ENCODE data around the gene TEDC2.
A peak's percentile ranks its signal among the peaks of the same experiment; 100 is the strongest.
"Not testable (repeated sequence)": the region's sequence is repeated elsewhere in the genome, so short reads cannot be mapped to it uniquely, and the experiment has no call there.

Gene TEDC2

GRCh38 chr16:2429771-2430663, 29.9 kb upstream of the TEDC2 start:
- ATAC-seq (ENCODE audit: low read depth) = peak; percentile 28
- H3K27me3 Mint-ChIP-seq = no peaks in the 10 kb centered on the region
- peak in 1 of 2 donors; percentile 26 for DNase-seq (ENCODE audit: low spot score in 2 of 2)
- H3K4me3 Mint-ChIP-seq = peak overlapping the region; percentile 93
- H3K9me3 Mint-ChIP-seq = no peaks in the 10 kb centered on the region
- H3K27ac Mint-ChIP-seq = peak overlapping the region; percentile 14
- peaks cover 6% of the 10 kb centered on the region for H3K36me3 Mint-ChIP-seq
- H3K4me1 Mint-ChIP-seq = peaks cover 14% of the 10 kb centered on the region

GRCh38 chr16:2432286-2432685, 27.6 kb upstream of the TEDC2 start:
- no peak overlapping the region for H3K27ac Mint-ChIP-seq
- H3K27me3 Mint-ChIP-seq = no peaks in the 10 kb centered on the region
- H3K4me3 Mint-ChIP-seq = no peak overlapping the region
- H3K36me3 Mint-ChIP-seq = peaks cover 8% of the 10 kb centered on the region
- H3K9me3 Mint-ChIP-seq = no peaks in the 10 kb centered on the region
- DNase-seq (ENCODE audit: low spot score in 2 of 2) (no peak), ATAC-seq (ENCODE audit: low read depth) (no peak)
- peaks cover 13% of the 10 kb centered on the region for H3K4me1 Mint-ChIP-seq

GRCh38 chr16:2432801-2433505, 27.0 kb upstream of the TEDC2 start:
- Mint-ChIP-seq H3K27ac (no peak overlapping the region), H3K36me3 (peaks cover 8% of the 10 kb centered on the region), H3K4me3 (no peak overlapping the region), H3K27me3 (no peaks in the 10 kb centered on the region), H3K4me1 (peaks cover 13% of the 10 kb centered on the region), H3K9me3 (no peaks in the 10 kb centered on the region)
- ATAC-seq (ENCODE audit: low read depth) (no peak), DNase-seq (ENCODE audit: low spot score in 2 of 2) (no peak)

GRCh38 chr16:2435236-2435635, 24.7 kb upstream of the TEDC2 start:
- H3K27me3 Mint-ChIP-seq; DNase-seq (ENCODE audit: low spot score in 2 of 2); H3K4me3 Mint-ChIP-seq; H3K9me3 Mint-ChIP-seq; H3K27ac Mint-ChIP-seq; ATAC-seq (ENCODE audit: low read depth); H3K36me3 Mint-ChIP-seq: not testable (repeated sequence)
- H3K4me1 Mint-ChIP-seq = peaks cover 14% of the 10 kb centered on the region

GRCh38 chr16:2436110-2436509, 23.8 kb upstream of the TEDC2 start:
- H3K4me3 Mint-ChIP-seq = no peak overlapping the region

GRCh38 chr16:2437032-2437790, 22.7 kb upstream of the TEDC2 start:
- Mint-ChIP-seq H3K4me1 (peaks cover 16% of the 10 kb centered on the region), H3K36me3 (peaks cover 8% of the 10 kb centered on the region), H3K27me3 (no peaks in the 10 kb centered on the region), H3K4me3 (no peak overlapping the region), H3K27ac (peak overlapping the region; percentile 41), H3K9me3 (no peaks in the 10 kb centered on the region)
- ATAC-seq (ENCODE audit: low read depth) (no peak), DNase-seq (ENCODE audit: low spot score in 2 of 2) (no peak)

More at GRCh38 chr16:2436110-2436509, 23.8 kb upstream of the TEDC2 start:
- no peaks in the 10 kb centered on the region for H3K9me3 Mint-ChIP-seq
- no peaks in the 10 kb centered on the region for H3K27me3 Mint-ChIP-seq
- no peak overlapping the region for H3K27ac Mint-ChIP-seq
- H3K36me3 Mint-ChIP-seq = peaks cover 8% of the 10 kb centered on the region
- ATAC-seq (ENCODE audit: low read depth) (no peak), DNase-seq (ENCODE audit: low spot score in 2 of 2) (no peak)
- H3K4me1 Mint-ChIP-seq = peaks cover 16% of the 10 kb centered on the region

- Mint-ChIP-seq H3K4me3 (no peak overlapping the region), H3K36me3 (peaks cover 6% of the 10 kb centered on the region), H3K27ac (peak overlapping the region; percentile 30), H3K27me3 (no peaks in the 10 kb centered on the region), H3K9me3 (no peaks in the 10 kb centered on the region), H3K4me1 (peaks cover 13% of the 10 kb centered on the region)
- ATAC-seq (ENCODE audit: low read depth) = no peak
- DNase-seq (ENCODE audit: low spot score in 2 of 2) = no peak
These were observed 21.8 kb upstream of the TEDC2 start for GRCh38 chr16:2438121-2438520.

GRCh38 chr16:2439598-2439997, 20.3 kb upstream of the TEDC2 start:
- peaks cover 13% of the 10 kb centered on the region for H3K4me1 Mint-ChIP-seq
- DNase-seq (ENCODE audit: low spot score in 2 of 2) (no peak), ATAC-seq (ENCODE audit: low read depth) (no peak)
- H3K27me3 Mint-ChIP-seq = no peaks in the 10 kb centered on the region
- H3K9me3 Mint-ChIP-seq = no peaks in the 10 kb centered on the region
- H3K4me3 Mint-ChIP-seq = peak overlapping the region; percentile 24
- peak overlapping the region; percentile 89 for H3K27ac Mint-ChIP-seq
- peaks cover 2% of the 10 kb centered on the region for H3K36me3 Mint-ChIP-seq

- H3K27ac Mint-ChIP-seq; DNase-seq (ENCODE audit: low spot score in 2 of 2); H3K4me3 Mint-ChIP-seq; ATAC-seq (ENCODE audit: low read depth); H3K36me3 Mint-ChIP-seq; H3K9me3 Mint-ChIP-seq; H3K27me3 Mint-ChIP-seq: not testable (repeated sequence)
- H3K4me1 Mint-ChIP-seq = peaks cover 13% of the 10 kb centered on the region
These were observed 18.6 kb upstream of the TEDC2 start for GRCh38 chr16:2441143-2441804.

- no peak overlapping the region for H3K4me3 Mint-ChIP-seq
- H3K27ac Mint-ChIP-seq = no peak overlapping the region
- peaks cover 13% of the 10 kb centered on the region for H3K4me1 Mint-ChIP-seq
- no peak for ATAC-seq (ENCODE audit: low read depth)
- H3K27me3 Mint-ChIP-seq = no peaks in the 10 kb centered on the region
- peaks cover 6% of the 10 kb centered on the region for H3K36me3 Mint-ChIP-seq
- no peaks in the 10 kb centered on the region for H3K9me3 Mint-ChIP-seq
- DNase-seq (ENCODE audit: low spot score in 2 of 2) = no peak
These were observed 16.4 kb upstream of the TEDC2 start for GRCh38 chr16:2443555-2443954.

- Mint-ChIP-seq H3K27me3 (no peaks in the 10 kb centered on the region), H3K9me3 (no peaks in the 10 kb centered on the region), H3K27ac (no peak overlapping the region), H3K4me1 (no peaks in the 10 kb centered on the region), H3K4me3 (no peak overlapping the region), H3K36me3 (peaks cover 10% of the 10 kb centered on the region)
- DNase-seq (ENCODE audit: low spot score in 2 of 2) = no peak
- no peak for ATAC-seq (ENCODE audit: low read depth)
These were observed 11.9 kb upstream of the TEDC2 start for GRCh38 chr16:2447920-2448583.

- Mint-ChIP-seq H3K36me3 (peaks cover 15% of the 10 kb centered on the region), H3K27ac (no peak overlapping the region), H3K4me1 (no peaks in the 10 kb centered on the region), H3K4me3 (no peak overlapping the region), H3K9me3 (no peaks in the 10 kb centered on the region), H3K27me3 (no peaks in the 10 kb centered on the region)
- ATAC-seq (ENCODE audit: low read depth) (no peak), DNase-seq (ENCODE audit: low spot score in 2 of 2) (no peak)
These were observed 10.8 kb upstream of the TEDC2 start for GRCh38 chr16:2449118-2449517.

GRCh38 chr16:2450535-2450934, 9.4 kb upstream of the TEDC2 start:
- ATAC-seq (ENCODE audit: low read depth) (no peak), DNase-seq (ENCODE audit: low spot score in 2 of 2) (no peak)
- no peaks in the 10 kb centered on the region for H3K4me1 Mint-ChIP-seq
- H3K36me3 Mint-ChIP-seq = peaks cover 15% of the 10 kb centered on the region
- no peaks in the 10 kb centered on the region for H3K9me3 Mint-ChIP-seq
- H3K27me3 Mint-ChIP-seq = no peaks in the 10 kb centered on the region
- no peak overlapping the region for H3K27ac Mint-ChIP-seq
- no peak overlapping the region for H3K4me3 Mint-ChIP-seq
